ENCODE data around the gene GPR158.
"Not testable (repeated sequence)": the region's sequence is repeated elsewhere in the genome, so short reads cannot be mapped to it uniquely, and the experiment has no call there.

The GPR158 gene

GRCh38 chr10:25308278-25308677 is 133.5 kb downstream of the GPR158 start:
- no peak for TF ChIP-seq CTCF (IDR thresholded peaks at IDR 0.05; ENCODE audit: unreplicated experiment in 3 of 3)
- H3K4me3 Mint-ChIP-seq, result no peak overlapping the region
- no peaks in the 10 kb centered on the region for H3K4me1 Mint-ChIP-seq
- no peak overlapping the region for H3K27ac Mint-ChIP-seq
- H3K9me3 Mint-ChIP-seq, result peaks cover 13% of the 10 kb centered on the region
- no peaks in the 10 kb centered on the region for H3K36me3 Mint-ChIP-seq (ENCODE audit: low read depth)
- no peaks in the 10 kb centered on the region for H3K27me3 Mint-ChIP-seq (ENCODE audit: low read depth)

GRCh38 chr10:25317596-25318211 is 142.9 kb downstream of the GPR158 start:
- H3K4me3 Mint-ChIP-seq; H3K27ac Mint-ChIP-seq; H3K4me1 Mint-ChIP-seq; H3K27me3 Mint-ChIP-seq (ENCODE audit: low read depth); H3K36me3 Mint-ChIP-seq (ENCODE audit: low read depth); H3K9me3 Mint-ChIP-seq: not testable (repeated sequence)

DNA sequence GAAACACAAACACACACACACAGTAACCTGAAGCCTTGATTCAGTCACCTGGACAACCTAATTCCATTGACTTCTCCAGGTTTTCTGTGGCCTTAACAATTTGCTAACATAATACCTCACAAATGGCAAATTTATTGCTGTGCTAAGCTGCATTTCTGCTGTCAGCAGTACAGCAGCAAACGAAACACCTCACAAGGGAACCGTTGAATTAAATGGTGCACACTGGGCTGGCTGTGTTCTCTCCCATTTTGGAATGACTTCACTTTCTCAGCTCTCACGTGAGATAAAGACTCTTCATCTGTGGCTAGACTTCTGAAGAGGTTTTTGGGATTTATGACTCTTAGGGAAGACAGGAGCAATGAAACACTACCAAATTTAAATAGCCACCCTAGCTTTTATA is 152.5 kb downstream of the GPR158 start:
- no peaks in the 10 kb centered on the region for H3K36me3 Mint-ChIP-seq (ENCODE audit: low read depth)
- no peaks in the 10 kb centered on the region for H3K9me3 Mint-ChIP-seq
- no peaks in the 10 kb centered on the region for H3K4me1 Mint-ChIP-seq
- TF ChIP-seq CTCF (IDR thresholded peaks at IDR 0.05; ENCODE audit: unreplicated experiment in 3 of 3), result no peak
- no peaks in the 10 kb centered on the region for H3K27me3 Mint-ChIP-seq (ENCODE audit: low read depth)
- H3K4me3 Mint-ChIP-seq, result no peak overlapping the region
- H3K27ac Mint-ChIP-seq, result no peak overlapping the region

DNA sequence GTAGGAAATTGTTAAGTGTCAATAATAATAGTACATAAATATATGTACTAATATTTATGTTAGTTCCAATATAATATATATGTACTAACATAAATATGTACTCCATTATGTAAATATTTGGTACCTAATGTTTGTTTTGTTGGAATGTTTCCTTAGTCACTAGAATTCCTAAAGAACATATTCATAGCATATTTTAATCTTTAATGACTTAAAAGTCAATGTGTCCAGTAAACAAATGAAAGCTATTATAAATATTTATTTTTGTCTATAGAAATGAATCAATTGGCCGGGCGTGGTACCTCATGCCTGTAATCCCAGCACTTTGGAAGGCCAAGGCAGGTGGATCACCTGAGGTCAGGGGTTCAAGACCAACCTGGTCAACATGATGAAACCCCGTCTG is 153.6 kb downstream of the GPR158 start:
- no peak overlapping the region for H3K27ac Mint-ChIP-seq
- H3K9me3 Mint-ChIP-seq, result no peaks in the 10 kb centered on the region
- no peak overlapping the region for H3K4me3 Mint-ChIP-seq
- no peaks in the 10 kb centered on the region for H3K4me1 Mint-ChIP-seq
- TF ChIP-seq CTCF (IDR thresholded peaks at IDR 0.05; ENCODE audit: unreplicated experiment in 3 of 3), result no peak
- H3K36me3 Mint-ChIP-seq (ENCODE audit: low read depth), result no peaks in the 10 kb centered on the region
- no peaks in the 10 kb centered on the region for H3K27me3 Mint-ChIP-seq (ENCODE audit: low read depth)

DNA sequence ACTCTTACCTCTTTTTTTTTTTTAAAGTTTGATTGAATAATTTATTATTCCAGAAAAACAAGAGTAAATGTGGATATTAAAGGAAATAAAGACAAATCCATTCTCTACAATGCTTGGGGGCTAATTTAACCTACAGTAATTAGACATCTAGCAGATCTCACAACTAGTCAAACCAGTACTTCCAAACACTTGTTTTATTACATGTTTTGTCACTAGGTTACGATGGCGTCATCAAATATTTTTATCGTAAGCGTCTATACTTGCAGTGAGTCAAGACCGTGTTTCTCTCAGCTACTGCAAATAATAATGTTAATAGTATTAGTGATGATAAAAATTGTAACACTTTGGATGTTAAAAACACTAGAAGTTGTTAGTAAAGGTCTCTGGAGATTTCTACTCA is 154.8 kb downstream of the GPR158 start:
- not testable (repeated sequence) for H3K36me3 Mint-ChIP-seq (ENCODE audit: low read depth); H3K4me1 Mint-ChIP-seq; H3K9me3 Mint-ChIP-seq; H3K4me3 Mint-ChIP-seq; H3K27ac Mint-ChIP-seq; H3K27me3 Mint-ChIP-seq (ENCODE audit: low read depth)

- Mint-ChIP-seq H3K36me3 (ENCODE audit: low read depth) (no peaks in the 10 kb centered on the region), H3K27ac (no peak overlapping the region), H3K4me1 (no peaks in the 10 kb centered on the region), H3K4me3 (no peak overlapping the region), H3K27me3 (ENCODE audit: low read depth) (no peaks in the 10 kb centered on the region), H3K9me3 (no peaks in the 10 kb centered on the region)
- no peak for TF ChIP-seq CTCF (IDR thresholded peaks at IDR 0.05; ENCODE audit: unreplicated experiment in 3 of 3)
These were observed 159.6 kb downstream of the GPR158 start for GRCh38 chr10:25334445-25334844.

GRCh38 chr10:25336330-25336729 is 161.5 kb downstream of the GPR158 start:
- Mint-ChIP-seq H3K9me3 (no peaks in the 10 kb centered on the region), H3K4me3 (no peak overlapping the region), H3K4me1 (no peaks in the 10 kb centered on the region), H3K27ac (no peak overlapping the region), H3K36me3 (ENCODE audit: low read depth) (no peaks in the 10 kb centered on the region), H3K27me3 (ENCODE audit: low read depth) (no peaks in the 10 kb centered on the region)
- no peak for TF ChIP-seq CTCF (IDR thresholded peaks at IDR 0.05; ENCODE audit: unreplicated experiment in 3 of 3)
